Measurements from ENCODE around the gene MTHFS.

Gene MTHFS

DNA sequence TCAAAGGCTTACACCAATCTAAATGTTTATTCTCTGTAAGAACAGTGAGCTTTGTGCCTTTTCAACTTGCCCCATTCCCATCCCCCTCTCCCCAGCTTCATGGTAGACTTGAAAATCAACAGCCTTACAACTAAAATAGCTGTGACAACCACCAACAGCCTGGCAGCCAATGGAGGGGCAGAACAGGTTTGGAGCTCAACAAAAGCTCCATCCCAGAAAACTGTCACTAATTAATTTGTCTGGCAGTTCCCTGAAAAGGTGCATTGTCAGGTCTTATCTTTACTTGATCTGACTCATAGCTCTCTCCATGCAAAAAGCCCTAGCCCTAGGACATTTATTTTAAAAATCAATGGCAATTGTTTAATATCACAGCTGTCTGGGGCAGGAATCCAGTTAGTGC lies 22.6 kb downstream of the MTHFS start:
- DNase-seq, result no peak

GRCh38 chr15:79872358-79873017 lies 24.3 kb downstream of the MTHFS start:
- no peak for DNase-seq

- DNase-seq, result no peak
Measured at GRCh38 chr15:79868554-79868953, 28.3 kb downstream of the MTHFS start.

DNA sequence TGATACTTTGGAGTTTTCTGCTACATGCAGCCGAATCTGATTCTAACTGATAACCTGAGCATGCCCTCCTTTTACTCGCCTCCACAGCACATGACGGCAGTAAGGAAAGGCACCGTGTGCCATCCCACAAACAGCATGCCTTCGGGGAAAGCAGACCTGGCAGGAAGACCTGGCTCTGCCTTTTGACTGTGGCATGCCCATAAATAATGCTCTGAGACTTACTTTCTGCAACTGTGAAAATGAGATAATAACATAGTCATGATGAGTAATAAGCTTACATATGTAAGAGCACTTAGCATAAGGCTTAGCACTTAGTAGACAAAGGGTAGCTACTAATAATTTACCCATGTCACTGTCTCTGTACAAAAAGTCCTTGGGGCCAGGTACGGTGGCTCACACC lies 32.9 kb downstream of the MTHFS start:
- peak; percentile 93 for DNase-seq

DNA sequence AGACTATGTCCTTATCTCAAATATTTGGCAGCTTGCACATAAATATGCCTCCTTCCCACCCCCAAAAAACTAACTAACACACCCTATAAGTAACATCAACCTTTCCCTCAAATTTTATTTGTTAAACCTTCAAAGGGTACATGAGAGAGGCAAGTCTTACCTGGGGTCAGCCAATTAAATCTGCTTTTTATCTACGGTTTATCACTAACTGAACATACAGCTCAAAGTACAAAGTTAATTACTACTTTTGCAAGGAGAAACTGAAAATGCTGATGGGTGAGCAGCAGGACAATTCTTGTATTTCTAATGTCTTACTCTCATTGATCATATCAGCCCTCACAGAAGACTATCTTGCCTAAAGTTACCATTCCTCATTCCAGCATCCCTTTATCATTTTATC lies 34.6 kb downstream of the MTHFS start:
- DNase-seq, result no peak

DNA sequence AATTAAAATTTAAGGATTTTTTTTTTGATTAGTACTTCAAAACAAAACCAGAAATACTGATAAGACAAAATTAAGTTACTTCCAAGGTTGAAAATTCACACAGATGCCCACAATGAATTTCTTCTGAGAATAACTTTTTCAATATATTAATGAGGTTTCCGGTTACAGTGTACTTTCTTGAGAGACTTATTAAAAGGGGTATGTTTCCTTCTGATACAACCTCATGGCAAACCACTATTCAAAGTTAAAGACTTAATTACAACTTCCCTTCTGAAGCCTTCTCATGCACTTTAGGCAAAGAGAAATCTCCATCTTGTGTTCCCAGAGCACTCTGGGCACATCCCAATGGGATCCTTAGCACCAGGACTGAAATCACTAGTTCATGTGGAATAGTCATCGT lies 36.2 kb downstream of the MTHFS start:
- DNase-seq, result no peak

DNA sequence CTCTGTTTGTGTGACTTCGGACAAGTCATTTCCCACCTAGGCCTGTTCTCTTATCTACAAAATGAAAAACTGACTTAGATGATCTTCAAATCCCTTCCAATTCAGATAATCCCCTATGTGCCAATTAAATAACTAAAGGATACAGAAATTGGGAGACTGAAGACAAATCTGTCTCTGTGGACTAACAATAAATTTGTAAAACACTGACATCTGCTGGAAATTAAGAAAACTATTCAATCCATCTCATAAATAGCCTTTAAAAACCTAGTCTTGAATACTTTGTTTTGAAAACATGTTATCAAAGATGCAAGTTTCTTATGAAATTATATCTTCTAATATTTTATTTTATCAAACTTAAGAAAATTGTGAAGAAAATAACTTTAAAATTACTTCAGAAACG lies 38.3 kb downstream of the MTHFS start:
- no peak for DNase-seq

DNA sequence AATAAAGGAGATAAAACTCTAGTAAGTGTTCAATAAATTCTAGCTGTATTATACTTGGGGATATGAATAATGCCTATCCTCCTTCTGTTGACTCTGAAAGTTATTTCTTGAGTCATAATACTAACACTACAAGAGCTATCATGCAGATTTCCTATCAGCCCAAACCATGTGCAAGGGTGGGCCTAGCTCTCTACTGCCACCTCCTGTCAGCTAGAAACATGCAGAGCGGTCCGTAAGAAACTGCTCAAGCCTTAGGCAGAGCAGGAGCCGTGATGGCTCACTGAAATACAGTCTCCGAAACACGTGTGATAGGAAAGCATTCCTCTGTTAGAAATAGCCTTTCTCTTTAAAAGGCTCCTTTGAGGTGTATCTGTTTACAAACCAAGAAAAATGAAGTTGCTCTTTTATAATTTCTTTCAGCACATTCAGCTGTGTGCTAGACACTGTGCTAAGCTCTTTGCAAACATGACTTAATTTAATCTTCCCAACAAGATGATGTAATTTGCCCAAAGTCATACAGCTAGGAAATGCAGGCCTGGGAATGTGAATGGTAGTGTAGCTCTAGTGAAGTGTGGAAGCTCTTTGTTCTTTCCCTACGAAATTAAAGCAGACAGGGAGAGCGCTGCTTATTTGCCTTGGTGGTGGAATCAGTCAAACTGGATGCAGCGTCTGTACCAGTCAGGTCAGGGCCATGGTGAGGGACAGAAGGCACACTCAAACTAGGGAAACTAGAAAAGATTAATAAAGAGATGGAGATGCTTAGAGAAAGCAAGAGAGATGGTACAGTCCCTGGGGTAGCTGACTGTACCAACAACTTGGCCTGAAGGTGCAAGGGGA lies 43.1 kb downstream of the MTHFS start:
- DNase-seq, result peak; percentile 76

DNA sequence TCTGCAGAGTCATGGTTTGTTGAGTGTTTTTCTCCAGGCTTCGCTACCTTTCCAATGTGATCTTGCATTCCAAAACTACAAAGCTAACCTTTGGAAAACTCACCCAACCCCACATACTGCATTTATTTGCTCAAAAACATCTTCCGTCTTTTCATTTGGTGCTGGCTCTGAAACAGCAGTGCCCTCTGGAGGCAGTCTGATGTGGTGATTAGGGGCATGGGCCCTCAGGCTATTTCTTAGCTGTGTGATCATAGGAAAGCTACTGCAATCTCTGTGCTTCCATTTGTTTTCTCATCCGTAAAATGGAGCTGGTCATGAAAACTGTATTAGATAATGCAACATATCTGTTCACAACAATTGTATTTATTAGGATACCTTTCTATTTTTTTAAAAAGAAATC lies 47.0 kb downstream of the MTHFS start:
- DNase-seq, result no peak

DNA sequence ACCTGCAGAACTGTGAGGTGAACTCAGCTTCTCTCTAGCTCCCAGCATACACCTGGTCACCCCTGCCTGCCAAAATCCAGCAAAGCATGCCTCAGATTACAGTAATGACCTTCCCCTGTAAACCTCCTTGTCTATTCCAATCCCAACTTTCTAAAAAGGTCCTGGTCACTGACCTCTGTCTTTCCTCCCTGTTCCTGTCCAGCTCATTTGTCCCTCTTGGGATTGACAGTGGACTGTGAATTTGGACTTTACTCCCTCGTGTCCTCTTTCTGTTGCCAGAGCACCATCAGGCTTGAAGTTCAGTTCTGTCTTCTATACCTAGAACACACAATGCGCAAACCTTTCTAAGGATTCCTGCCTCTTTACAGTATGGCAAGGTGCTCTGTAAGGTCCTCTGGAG lies 50.3 kb downstream of the MTHFS start:
- no peak for DNase-seq

DNA sequence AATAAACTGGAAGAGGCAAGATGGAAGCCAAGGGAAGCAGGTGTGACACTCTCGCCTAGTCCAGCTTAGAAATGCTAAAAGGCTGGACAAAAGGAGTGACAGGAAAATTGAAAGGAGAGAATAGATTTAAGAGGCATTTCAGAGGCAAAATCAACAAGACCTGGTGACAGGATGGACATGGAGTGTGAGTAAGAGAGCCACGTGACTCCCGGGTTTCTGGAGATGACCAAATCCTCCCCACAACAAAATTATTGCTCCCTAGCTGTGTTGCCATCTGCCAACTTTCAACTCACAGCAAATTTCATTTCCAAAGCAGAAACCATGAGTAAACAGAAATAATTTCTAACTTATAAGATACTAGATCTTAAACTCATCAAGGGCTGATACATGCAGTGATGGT lies 52.6 kb downstream of the MTHFS start:
- DNase-seq, result no peak

- no peak for DNase-seq
Measured at GRCh38 chr15:79837846-79838245, 59.0 kb downstream of the MTHFS start.

- DNase-seq, result no peak
Measured at GRCh38 chr15:79834495-79834894, 62.3 kb downstream of the MTHFS start.

GRCh38 chr15:79832367-79833120 lies 64.3 kb downstream of the MTHFS start:
- DNase-seq, result no peak

DNA sequence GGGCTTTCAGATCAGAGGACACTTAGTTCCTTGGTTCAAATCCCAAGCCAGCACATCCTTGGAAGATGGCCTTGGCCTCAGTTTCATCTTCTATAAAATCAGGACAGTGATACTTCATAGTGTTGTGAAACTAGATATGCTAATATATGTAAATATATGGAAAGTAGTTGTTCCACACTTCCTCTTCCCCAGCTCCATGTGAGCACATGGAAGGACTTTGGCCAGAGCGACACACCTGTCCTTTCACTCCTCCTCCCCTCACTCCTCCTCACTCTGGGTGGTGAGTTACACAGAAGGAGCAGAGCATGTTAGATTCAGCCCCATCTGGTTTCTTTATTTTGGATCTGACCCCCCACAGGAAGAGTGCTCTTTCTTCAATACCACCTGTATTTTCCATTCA lies 65.2 kb downstream of the MTHFS start:
- no peak for DNase-seq

DNA sequence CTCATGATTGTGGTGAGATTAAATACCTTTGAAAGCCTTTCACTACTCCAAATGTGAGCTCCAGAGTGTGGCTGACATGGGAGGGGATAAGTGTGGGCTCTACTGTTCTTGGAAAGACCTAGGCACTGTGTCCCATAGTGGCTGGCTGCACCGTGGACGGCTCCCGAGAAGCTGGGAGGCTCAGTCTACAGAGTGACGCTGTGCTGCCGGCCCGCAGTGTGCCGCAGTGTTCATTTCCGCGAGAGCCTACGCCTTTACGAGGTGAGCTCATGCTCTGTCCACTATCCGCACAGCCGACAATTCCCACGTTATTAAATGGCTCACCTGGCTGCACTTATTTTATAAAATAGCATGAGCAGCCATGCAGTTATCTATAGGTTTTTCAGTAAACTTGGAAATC lies 66.9 kb downstream of the MTHFS start:
- no peak for DNase-seq

DNA sequence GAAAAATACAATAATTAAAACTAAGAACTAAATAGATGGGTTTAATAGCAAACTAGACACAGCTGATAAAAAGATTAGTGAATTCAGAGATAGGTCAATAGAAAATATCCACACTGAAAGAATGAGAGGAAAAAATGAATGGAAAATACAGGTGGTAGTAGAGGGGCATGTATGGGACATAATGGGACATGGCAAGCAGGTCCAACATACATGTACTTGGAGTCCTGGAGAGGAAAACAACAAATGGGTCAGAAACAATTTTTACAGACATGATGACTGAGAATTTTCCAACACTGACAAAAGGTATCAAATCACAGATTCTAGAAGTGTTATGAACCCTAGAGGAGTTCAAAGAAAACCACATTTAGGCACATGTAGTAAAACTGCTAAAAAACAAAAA lies 68.4 kb downstream of the MTHFS start:
- DNase-seq, result no peak

DNA sequence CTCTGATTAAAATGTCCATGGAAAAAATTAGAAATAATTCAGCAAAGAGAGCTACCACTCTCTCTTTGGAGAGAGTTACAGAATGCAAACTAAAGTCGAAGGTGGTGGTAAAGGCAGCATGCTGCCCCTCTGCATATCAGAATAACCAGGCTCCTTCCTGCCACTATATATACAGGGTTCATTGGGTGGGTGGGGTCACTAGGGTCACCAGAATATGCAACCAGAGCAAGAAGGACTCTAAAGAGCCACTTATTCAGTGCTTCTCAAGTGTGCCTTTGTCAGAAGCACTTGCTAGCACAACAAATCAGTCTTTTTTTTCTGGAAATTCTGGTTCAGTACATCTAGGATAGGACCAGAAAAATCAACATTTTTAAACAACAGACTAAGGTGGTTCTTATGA lies 70.0 kb downstream of the MTHFS start:
- no peak for DNase-seq

GRCh38 chr15:79824136-79824701 lies 72.6 kb downstream of the MTHFS start:
- DNase-seq, result no peak

DNA sequence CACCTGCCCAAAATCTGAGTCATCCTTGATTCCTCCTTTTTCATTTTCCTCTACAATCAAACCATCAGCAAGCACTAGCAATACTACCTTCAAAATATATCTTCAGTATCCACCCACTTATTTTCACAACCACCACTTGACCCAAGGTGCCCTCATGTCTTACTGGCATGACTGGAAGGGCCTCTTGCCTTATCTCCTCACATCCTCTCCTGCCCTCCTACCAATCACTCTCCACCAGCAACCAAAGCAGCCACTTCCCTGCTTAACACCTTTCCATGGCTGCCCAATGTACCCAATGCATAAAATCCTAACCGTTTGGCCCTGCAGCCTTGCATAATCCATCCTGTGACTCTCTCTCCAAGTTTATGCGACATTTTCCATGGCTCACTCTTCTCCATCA lies 76.0 kb downstream of the MTHFS start:
- no peak for DNase-seq

GRCh38 chr15:79820176-79820575 lies 76.6 kb downstream of the MTHFS start:
- DNase-seq, result no peak

GRCh38 chr15:79816571-79816970 lies 80.2 kb downstream of the MTHFS start:
- no peak for DNase-seq

DNA sequence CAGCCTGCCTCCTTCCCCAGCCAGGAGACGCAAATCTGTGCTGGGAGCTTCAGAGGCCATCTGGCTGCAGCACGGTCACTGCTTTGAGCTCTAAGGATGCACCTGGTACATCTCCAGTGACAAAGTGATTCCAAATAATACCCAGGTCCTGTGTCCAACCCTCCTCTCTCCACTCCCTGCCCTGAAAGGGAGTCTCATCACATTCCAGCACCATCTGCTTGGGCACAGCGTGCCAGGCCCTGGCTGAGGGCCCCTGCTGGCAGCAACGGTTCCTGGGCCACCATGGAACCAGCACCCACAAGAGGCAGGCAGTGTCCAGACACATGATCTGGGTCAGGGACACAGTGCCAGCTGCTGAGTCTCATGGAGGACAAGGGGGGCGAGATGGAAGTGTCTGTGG lies 81.3 kb downstream of the MTHFS start:
- no peak for DNase-seq

DNA sequence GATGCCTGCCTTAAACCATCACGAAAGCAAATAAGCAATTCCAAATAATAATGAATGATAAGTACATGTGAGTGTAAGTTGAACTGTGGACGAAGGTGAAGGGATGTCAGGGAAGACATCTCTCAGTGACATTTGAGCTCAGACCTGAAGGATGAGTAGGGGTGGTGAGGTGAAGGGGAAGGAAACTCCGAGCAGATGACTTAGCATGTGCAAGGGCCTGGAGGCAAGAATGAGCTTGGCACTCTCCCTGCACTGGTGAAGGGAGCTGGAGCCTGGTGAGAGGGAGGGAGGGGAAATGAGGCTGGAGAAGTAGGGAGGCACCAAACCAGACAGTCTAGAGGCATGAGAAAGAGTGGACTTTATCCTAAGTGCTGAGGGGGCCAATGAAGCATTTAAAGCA lies 84.3 kb downstream of the MTHFS start:
- no peak for DNase-seq
